HT1080 (cell line): ENCODE measurements around the gene GDPD4. TPM values are rescaled to one million over a fixed set of nuclear protein-coding genes. Genes with fewer than 3 reads are reported as not detected.

Experiments used
- DNase-seq: peaks from one replicate; pipeline ENCODE4 v3.0.0-alpha.2; 2015; ENCODE audit warnings: low read depth
- total RNA-seq: library from RNA; depleted of rRNA; stranded (reverse); fragments of >200 nt; shearing (Covaris generic); gene quantifications from 2 replicates; pipeline ENCODE4 v1.2.3, GENCODE V29; 2014

GDPD4 gene
- total RNA-seq, 1 experiment from 2014 or later, result not detected

- DNase-seq, result peak; percentile 87
These were observed 109.5 kb downstream of the GDPD4 start for GRCh38 chr11:77191823-77192495.

- DNase-seq, result no peak
These were observed 110.1 kb downstream of the GDPD4 start for GRCh38 chr11:77191429-77191822.

- no peak for DNase-seq
These were observed 111.0 kb downstream of the GDPD4 start for GRCh38 chr11:77190331-77191075.

GRCh38 chr11:77189588-77190210 is 111.8 kb downstream of the GDPD4 start:
- no peak for DNase-seq

- DNase-seq, result no peak
These were observed 112.6 kb downstream of the GDPD4 start for GRCh38 chr11:77188633-77189491.

- DNase-seq, result peak; percentile 67
These were observed 113.5 kb downstream of the GDPD4 start for GRCh38 chr11:77187776-77188632.

- DNase-seq, result no peak
These were observed 114.3 kb downstream of the GDPD4 start for GRCh38 chr11:77187111-77187750.

GRCh38 chr11:77186302-77186701 is 115.2 kb downstream of the GDPD4 start:
- DNase-seq, result no peak

GRCh38 chr11:77184136-77184860 is 117.2 kb downstream of the GDPD4 start:
- DNase-seq, result no peak

- DNase-seq, result no peak
These were observed 118.0 kb downstream of the GDPD4 start for GRCh38 chr11:77183431-77183984.

GRCh38 chr11:77182542-77183430 is 118.7 kb downstream of the GDPD4 start:
- no peak for DNase-seq

- no peak for DNase-seq
These were observed 119.5 kb downstream of the GDPD4 start for GRCh38 chr11:77181799-77182541.

GRCh38 chr11:77181226-77181625 is 120.3 kb downstream of the GDPD4 start:
- DNase-seq, result no peak

GRCh38 chr11:77180346-77180745 is 121.1 kb downstream of the GDPD4 start:
- no peak for DNase-seq

- no peak for DNase-seq
These were observed 121.8 kb downstream of the GDPD4 start for GRCh38 chr11:77179681-77180080.

- DNase-seq, result no peak
These were observed 122.4 kb downstream of the GDPD4 start for GRCh38 chr11:77179048-77179447.

- DNase-seq, result no peak
These were observed 123.3 kb downstream of the GDPD4 start for GRCh38 chr11:77178150-77178549.
